22Rv1 (cell line): ENCODE data around the gene TMEM132D.

Experiments
- CTCF ChIP-seq: fragments of 450-650 bp; IDR thresholded peaks from 2 replicates; pipeline ENCODE4 v1.5.1; 2017; ENCODE audit warnings: mild to moderate bottlenecking
- ZFX ChIP-seq: fragments of 450-650 bp; IDR thresholded peaks from 2 replicates; pipeline ENCODE4 v1.6.1; 2017; ENCODE audit warnings: antibody characterized with exemption, borderline replicate concordance

- TF ChIP-seq CTCF (no peak), ZFX (no peak)
Measured at GRCh38 chr12:129564768-129565167, 339.1 kb downstream of the TMEM132D start.
